ENCODE measurements around the gene CCDC71L. TPM values are rescaled to one million over a fixed set of nuclear protein-coding genes. Genes with fewer than 3 reads are reported as not detected.

Gene CCDC71L
- polyA plus RNA-seq, 3 donors: 2.9 to 5.1 (median 3.5) TPM

DNA sequence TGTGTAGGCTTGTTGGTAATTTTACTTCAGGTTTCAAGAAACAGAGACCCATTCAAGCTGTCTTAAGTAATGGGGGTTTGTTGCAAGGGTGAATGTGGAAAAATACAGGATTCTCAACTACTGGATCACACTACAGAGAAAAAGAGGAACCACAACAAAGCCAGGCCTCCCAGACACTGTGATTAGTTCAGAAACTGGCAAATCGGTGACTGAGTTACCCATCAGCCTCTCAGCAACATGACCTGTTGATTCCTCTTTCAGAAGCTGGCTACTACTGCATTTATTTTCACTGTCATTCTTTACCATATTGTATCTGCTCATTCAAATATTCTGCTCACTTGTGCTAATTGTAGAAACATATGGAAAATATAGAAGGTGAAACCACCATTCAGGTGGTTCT is 16.0 kb downstream of the CCDC71L start:
- no peaks in the 10 kb centered on the region for H3K36me3 Mint-ChIP-seq
- no peaks in the 10 kb centered on the region for H3K79me2 ChIP-seq (ENCODE audit: insufficient read depth, low read length)
- peak; percentile 43 to 63 (median 63) for DNase-seq
- no peaks in the 10 kb centered on the region for H3K36me3 ChIP-seq (replicated peaks in 1 of 2; ENCODE audit: control insufficient read depth in 1 of 2, insufficient read depth in 2 of 2, low read length in 2 of 2)
- H3K27ac ChIP-seq (ENCODE audit: low read depth in 1 of 2, low read length in 2 of 2): no peak overlapping the region
- H3K9me3 Mint-ChIP-seq: peaks cover 2 to 4% (median 3%) of the 10 kb centered on the region in 7 donors
- H4K20me1 ChIP-seq (ENCODE audit: insufficient read depth, low read length): no peaks in the 10 kb centered on the region
- peaks cover 0 to 5% of the 10 kb centered on the region in 2 donors for H3K4me1 ChIP-seq (ENCODE audit: control insufficient read depth in 1 of 2, insufficient read depth in 2 of 2, low read length in 2 of 2)
- H3K4me3 ChIP-seq (replicated peaks in 1 of 3; ENCODE audit: low read depth in 2 of 3, low read length in 3 of 3): no peak overlapping the region
- TF ChIP-seq, protein P1, sequence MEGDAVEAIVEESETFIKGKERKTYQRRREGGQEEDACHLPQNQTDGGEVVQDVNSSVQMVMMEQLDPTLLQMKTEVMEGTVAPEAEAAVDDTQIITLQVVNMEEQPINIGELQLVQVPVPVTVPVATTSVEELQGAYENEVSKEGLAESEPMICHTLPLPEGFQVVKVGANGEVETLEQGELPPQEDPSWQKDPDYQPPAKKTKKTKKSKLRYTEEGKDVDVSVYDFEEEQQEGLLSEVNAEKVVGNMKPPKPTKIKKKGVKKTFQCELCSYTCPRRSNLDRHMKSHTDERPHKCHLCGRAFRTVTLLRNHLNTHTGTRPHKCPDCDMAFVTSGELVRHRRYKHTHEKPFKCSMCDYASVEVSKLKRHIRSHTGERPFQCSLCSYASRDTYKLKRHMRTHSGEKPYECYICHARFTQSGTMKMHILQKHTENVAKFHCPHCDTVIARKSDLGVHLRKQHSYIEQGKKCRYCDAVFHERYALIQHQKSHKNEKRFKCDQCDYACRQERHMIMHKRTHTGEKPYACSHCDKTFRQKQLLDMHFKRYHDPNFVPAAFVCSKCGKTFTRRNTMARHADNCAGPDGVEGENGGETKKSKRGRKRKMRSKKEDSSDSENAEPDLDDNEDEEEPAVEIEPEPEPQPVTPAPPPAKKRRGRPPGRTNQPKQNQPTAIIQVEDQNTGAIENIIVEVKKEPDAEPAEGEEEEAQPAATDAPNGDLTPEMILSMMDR (IDR thresholded peaks at IDR 0.05): no peak
- peaks cover 0 to 2% (median 0%) of the 10 kb centered on the region in 3 donors for H3K27me3 Mint-ChIP-seq (ENCODE audit: low read depth in 3 of 3)
- intact Hi-C loops (cut with micrococcal nuclease): no loop called here
- H3K4me2 ChIP-seq (replicated peaks; ENCODE audit: extremely low read depth, low read length, poor library complexity, severe bottlenecking): no peak overlapping the region
- peak overlapping the region; percentile 44 for H2AFZ ChIP-seq (ENCODE audit: insufficient read depth, low read depth, low read length, poor library complexity, severe bottlenecking)
- no peak overlapping the region for H3K4me3 Mint-ChIP-seq
- no peak overlapping the region for H3K9ac ChIP-seq (ENCODE audit: insufficient read depth, low read length, poor library complexity, severe bottlenecking)
- no peaks in the 10 kb centered on the region for H3K9me3 ChIP-seq (replicated peaks in 1 of 2; ENCODE audit: control insufficient read depth in 1 of 2, insufficient read depth in 1 of 2, low read length in 2 of 2)
- H3K27me3 ChIP-seq (ENCODE audit: control insufficient read depth in 2 of 2, insufficient read depth in 2 of 2, low read length in 2 of 2): no peaks in the 10 kb centered on the region
- WGBS (ENCODE audit: insufficient coverage): no CpG with 5 or more reads among the region's 1 CpG
- H3K4me1 Mint-ChIP-seq: peaks cover 5% of the 10 kb centered on the region
- H3K27ac Mint-ChIP-seq: no peak overlapping the region

DNA sequence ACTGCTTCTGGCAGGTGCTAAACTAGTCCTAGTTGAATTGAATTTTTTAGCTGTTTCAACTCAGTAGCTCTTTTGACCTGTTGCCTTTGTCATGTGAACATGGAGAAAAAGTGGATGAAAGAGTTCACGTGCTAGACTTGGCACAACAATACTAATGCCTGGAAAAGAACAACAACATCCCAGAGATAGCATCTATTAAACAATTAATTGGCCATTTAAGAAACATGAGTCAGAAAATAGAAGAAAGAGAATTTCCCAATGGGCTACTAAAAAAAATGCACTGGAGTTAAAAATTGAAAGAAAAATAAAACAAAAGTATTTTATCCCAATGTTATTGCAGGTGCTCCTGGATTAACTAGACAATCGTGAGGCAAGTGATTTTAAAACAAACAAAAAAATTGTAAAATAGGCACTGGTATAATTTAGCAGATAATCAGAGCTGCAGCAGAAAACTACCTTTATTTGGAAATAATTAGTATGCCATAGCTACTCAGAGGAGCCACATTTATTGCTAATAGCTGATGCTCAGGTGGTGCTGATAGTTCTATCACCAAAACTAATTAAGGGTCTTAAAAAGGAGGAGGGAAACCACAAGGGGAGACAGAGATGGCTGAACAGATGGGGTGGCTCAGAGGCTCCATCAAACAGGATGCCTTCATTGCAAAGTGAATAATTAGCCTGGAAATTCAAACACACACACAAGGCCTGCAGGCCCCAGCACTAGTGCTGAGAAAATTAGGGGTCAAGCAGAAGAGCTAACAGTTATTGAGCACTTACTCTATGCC is 17.6 kb downstream of the CCDC71L start:
- Histone ChIP-seq H3K27me3 (ENCODE audit: control insufficient read depth in 2 of 2, insufficient read depth in 2 of 2, low read length in 2 of 2) (no peaks in the 10 kb centered on the region), H3K4me3 (replicated peaks in 1 of 3; ENCODE audit: low read depth in 2 of 3, low read length in 3 of 3) (no peak overlapping the region), H3K27ac (ENCODE audit: low read depth in 1 of 2, low read length in 2 of 2) (no peak overlapping the region), H4K20me1 (ENCODE audit: insufficient read depth, low read length) (no peaks in the 10 kb centered on the region), H2AFZ (ENCODE audit: insufficient read depth, low read depth, low read length, poor library complexity, severe bottlenecking) (no peak overlapping the region), H3K9ac (ENCODE audit: insufficient read depth, low read length, poor library complexity, severe bottlenecking) (no peak overlapping the region), H3K36me3 (replicated peaks in 1 of 2; ENCODE audit: control insufficient read depth in 1 of 2, insufficient read depth in 2 of 2, low read length in 2 of 2) (no peaks in the 10 kb centered on the region), H3K4me1 (ENCODE audit: control insufficient read depth in 1 of 2, insufficient read depth in 2 of 2, low read length in 2 of 2) (peaks cover 0 to 5% of the 10 kb centered on the region in 2 donors), H3K9me3 (replicated peaks in 1 of 2; ENCODE audit: control insufficient read depth in 1 of 2, insufficient read depth in 1 of 2, low read length in 2 of 2) (no peaks in the 10 kb centered on the region), H3K4me2 (replicated peaks; ENCODE audit: extremely low read depth, low read length, poor library complexity, severe bottlenecking) (no peak overlapping the region), H3K79me2 (ENCODE audit: insufficient read depth, low read length) (no peaks in the 10 kb centered on the region)
- no peak for DNase-seq
- H3K27ac Mint-ChIP-seq: no peak overlapping the region
- no peaks in the 10 kb centered on the region for H3K27me3 Mint-ChIP-seq (ENCODE audit: low read depth in 3 of 3)
- no CpG with 5 or more reads among the region's 2 CpGs for WGBS (ENCODE audit: insufficient coverage)
- intact Hi-C loops (cut with micrococcal nuclease): no loop called here
- no peaks in the 10 kb centered on the region for H3K36me3 Mint-ChIP-seq
- H3K4me1 Mint-ChIP-seq: peaks cover 14% of the 10 kb centered on the region
- no peaks in the 10 kb centered on the region for H3K9me3 Mint-ChIP-seq
- TF ChIP-seq, protein P1 (IDR thresholded peaks at IDR 0.05): no peak
- no peak overlapping the region for H3K4me3 Mint-ChIP-seq
